Sigmoid colon (tissue), 4 donors: ENCODE data around the gene BCL11B.

Source experiments
- CTCF ChIP-seq, 4 experiments: fragments of 450-650 bp in 3 of 4; fragments of 200-600 bp in 1 of 4; IDR thresholded peaks; one replicate each; pipeline ENCODE4 v1.5.1; 2016 to 2019; ENCODE audit warnings: antibody characterized with exemption in 4 of 4, mild to moderate bottlenecking in 3 of 4, moderate library complexity in 2 of 4
- POLR2A ChIP-seq, 2 donors: fragments of 450-650 bp; IDR thresholded peaks; one replicate each; pipeline ENCODE4 v1.6.1; 2016; ENCODE audit warnings: antibody characterized with exemption in 2 of 2, mild to moderate bottlenecking in 2 of 2, moderate library complexity in 2 of 2
- POLR2AphosphoS5 ChIP-seq, 4 donors: sonication (generic); formaldehyde crosslinking; IDR thresholded peaks; one replicate each; pipeline ENCODE4 v1.6.1; 2017; ENCODE audit warnings: antibody characterized with exemption in 4 of 4

- no peak for TF ChIP-seq POLR2A (IDR thresholded peaks at IDR 0.05)
- TF ChIP-seq CTCF (IDR thresholded peaks at IDR 0.05): no peak
- no peak for TF ChIP-seq POLR2AphosphoS5 (IDR thresholded peaks at IDR 0.05)
Measured at GRCh38 chr14:99300190-99300589, 28.2 kb upstream of the BCL11B start.
